ENCODE results near the gene TMEM107.

Gene TMEM107

GRCh38 chr17:8148560-8148959 is 27.6 kb downstream of the TMEM107 start:
- DNase-seq = no peak

DNA sequence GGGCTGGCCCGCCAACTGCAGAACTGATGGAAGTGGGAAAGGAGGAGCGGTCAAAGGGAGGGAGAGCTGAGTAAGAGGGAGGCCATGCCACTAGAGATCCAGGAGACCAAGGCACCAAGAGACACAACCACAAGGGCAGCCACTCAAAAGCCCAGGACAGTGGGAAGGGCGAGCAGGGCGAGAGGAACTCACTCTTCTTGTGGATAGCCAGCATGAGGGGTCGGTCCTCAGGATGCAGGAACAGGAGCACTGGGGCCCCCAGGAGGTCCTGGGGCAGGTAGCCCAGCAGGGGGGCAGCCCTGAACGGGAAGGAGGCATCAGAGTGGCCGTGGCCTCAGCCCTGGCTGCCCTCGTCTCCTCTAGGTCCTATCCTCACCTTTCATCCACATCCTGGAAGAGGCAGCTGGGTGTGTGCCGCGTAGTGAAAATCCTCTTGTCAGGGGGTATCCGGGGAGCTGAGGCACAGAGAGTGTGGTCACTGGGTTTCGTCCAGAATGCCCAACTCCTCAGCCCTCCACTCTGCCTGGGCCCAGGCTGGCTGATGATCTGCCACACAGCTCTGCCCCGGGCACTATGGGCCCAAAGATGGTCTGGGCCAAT is 28.3 kb downstream of the TMEM107 start:
- DNase-seq = no peak

GRCh38 chr17:8147141-8147804 is 28.9 kb downstream of the TMEM107 start:
- DNase-seq = no peak

DNA sequence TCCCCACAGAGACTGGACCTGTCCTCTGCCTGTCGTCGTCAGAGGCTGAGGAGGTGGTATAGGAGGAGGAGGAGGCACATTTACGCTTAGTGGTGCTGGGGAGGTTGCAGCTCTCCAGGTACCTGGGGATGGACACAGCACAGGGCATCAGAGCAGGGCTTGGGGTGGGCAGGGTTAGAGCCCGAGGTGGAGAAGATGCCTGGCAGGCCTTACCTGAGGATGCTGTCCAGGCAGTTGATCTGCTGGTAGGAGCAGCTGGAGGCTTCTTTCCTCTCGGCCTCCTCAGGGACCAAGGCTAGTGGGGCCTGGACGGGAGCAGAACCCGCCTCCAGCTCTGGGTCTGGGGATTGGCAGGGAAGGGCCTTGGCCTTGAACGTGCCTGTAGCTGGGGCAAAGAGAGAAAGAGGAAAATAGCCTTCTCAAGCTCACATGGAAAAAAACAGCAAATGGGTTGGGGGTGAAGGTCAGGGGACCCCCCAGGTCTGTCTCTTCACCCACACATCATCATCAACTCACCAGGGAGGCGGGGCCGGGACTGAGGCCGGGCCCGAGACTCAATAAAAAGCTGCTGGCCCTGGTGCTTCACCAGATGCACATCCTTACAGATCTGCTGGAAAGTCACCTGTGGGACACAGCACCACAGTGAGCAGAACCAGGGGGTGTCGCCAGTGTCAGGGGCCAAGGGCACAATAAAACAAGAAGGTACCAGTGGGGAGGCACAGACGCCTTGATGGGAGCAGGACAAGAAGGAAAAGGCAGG is 29.6 kb downstream of the TMEM107 start:
- no peak for DNase-seq

- no peak for DNase-seq
These were observed 30.4 kb downstream of the TMEM107 start for GRCh38 chr17:8145811-8146210.

- no peak for DNase-seq
These were observed 31.6 kb downstream of the TMEM107 start for GRCh38 chr17:8144401-8145231.

- DNase-seq = no peak
These were observed 32.4 kb downstream of the TMEM107 start for GRCh38 chr17:8143581-8144400.

GRCh38 chr17:8142887-8143580 is 33.1 kb downstream of the TMEM107 start:
- no peak for DNase-seq

DNA sequence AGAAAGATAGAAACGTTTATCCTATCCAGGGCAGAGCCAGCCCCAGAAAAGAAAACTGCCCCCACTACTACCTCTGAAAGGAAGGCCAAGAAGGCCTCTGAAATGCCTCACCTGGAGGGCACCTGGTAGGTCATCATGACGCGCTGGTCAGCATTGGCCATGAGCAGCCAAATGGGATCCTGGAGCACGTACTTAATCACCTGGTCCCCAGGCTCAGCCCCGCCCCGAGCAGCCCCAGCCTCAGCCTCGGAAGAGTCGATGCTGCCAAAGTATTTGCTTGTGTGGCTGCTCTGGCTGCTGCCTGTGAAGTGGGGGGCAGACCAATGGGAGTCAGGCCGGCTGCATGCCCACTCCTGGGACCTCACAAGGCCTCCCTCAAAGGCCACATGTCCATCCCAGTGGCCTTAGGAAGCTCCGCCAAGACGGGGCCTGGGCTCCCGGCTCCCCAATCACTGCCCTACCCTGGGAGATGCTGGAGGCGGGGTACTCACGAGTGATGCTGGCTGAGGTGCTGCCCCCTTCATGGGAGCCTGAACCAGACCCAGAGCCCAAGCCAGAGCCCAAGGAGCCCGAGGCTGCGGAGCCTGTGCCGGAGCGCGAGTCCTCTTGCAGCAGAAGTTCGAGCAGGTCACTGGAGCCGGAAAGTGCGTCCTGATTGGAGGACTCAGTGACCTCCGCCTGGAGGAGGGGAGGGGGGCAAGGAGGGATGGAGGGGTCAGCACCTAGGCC is 33.9 kb downstream of the TMEM107 start:
- DNase-seq = no peak

GRCh38 chr17:8141741-8142140 is 34.4 kb downstream of the TMEM107 start:
- no peak for DNase-seq

DNA sequence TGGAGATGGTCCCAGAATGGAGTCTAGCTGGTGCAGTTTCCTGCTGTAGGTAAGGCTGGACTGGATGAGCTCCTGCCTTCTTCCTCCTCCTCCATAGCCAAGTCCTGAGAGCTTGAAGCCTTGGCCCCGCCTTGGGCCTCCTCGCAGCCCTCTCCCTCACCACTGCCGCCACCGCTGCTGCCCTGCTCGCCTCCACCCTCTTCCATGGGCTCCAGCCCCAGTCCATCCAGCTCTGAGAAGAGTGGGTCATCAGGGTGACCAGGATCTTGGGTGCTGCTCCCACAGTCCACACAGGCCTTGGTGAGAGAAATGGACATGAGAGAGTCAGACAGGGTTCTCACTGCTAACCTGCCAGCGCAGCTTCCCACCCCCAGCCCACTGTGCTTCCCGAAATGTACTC is 35.1 kb downstream of the TMEM107 start:
- DNase-seq = no peak

GRCh38 chr17:8140065-8141029 is 35.8 kb downstream of the TMEM107 start:
- no peak for DNase-seq

DNA sequence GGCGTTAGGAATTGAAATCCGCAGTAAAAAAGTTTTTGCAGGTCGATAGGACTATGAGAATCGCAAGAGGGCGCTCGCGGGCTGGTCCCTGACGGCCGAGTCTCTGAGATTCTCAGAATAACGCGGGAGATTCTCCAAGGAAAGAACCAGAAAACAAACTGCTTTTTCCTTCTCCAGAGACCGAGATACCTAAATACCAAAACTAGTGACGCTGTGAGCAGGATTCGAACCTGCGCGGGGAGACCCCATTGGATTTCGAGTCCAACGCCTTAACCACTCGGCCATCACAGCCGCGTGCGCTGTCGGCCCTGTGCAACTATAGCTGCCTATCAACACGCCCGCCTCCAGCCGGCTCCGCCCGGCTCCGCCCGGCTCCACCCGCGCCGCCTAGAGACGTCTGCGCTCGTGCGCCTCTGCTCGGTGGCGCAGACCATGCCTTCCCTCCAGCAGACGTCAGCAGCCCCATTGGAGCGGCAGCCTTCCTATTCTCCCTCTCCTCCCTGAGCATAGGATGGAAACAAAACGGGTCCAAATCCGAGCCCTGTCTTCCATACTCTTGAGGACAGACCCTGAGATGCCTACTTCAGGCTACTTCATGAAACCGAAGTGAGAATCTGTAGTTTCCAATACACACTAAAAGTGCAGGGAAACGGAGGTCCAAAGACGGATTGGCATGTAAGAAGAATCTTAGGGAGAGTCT is 37.4 kb downstream of the TMEM107 start:
- peak; percentile 89 for DNase-seq

DNA sequence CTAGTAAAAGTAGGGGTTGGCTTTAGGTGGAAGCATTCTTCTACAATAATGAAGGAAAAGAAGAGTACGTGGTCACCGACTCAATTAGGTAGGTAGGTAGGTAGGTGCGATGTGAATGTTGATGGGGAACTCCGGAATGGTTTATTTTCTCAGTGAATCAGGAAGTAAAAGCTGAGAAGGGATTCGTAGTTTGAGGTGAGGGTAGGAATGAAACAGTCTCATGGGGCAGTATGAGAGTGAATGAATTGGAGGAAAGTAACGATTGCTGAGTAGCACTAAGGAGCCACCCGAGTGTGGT is 37.9 kb downstream of the TMEM107 start:
- no peak for DNase-seq

GRCh38 chr17:8137645-8138373 is 38.4 kb downstream of the TMEM107 start:
- DNase-seq = no peak

GRCh38 chr17:8133941-8134340 is 42.2 kb downstream of the TMEM107 start:
- no peak for DNase-seq

DNA sequence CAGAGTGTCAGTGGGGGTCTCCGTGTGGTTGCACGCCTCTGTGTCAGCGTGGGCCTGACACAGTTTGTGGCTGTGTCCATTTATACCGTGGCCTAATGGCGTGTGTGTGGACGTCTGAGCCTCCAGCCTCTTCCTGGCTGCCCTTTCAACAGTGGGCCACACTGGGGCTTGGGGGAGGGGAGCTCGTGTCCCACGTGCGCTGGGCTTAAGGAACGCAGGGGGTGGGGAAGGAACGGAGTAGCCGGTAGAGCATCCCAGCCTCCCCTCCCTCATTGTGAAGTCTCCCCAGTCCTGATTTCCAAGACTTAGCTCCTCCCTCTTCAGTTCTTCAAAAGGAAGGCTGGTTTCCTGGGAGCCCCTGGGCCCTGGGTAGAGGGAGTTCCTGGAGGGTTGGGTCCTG is 42.8 kb downstream of the TMEM107 start:
- DNase-seq = no peak

DNA sequence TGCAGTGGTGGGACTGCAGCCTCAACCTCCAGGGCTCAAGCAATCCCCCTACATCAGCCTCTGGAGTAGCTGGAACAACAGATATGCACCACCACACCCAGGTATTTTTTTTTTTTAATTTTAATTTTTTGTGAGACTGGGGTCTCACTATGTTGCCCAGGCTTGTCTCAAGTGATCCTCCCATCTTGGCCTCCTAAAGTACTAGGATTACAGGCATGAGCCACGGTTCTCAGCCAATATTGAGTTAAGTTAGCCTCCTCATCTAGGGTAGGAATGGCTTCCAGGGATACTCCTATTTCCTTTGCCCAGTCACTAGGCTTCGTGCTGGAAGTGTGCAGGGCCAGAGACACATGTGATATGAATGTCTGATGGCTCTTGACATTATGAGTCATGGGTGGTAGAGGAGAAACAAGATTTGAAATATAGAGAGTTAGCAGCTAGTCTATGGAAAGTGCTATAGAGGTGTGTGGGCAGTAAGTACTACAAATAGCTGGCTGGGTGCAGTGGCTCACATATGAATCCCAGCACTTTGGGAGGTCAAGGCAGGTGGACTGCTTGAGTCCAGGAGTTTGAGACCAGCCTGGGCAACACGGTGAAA is 44.2 kb downstream of the TMEM107 start:
- no peak for DNase-seq
